GM12878 (cell line): ENCODE measurements around the gene GDAP1L1. TPM values are rescaled to one million over a fixed set of nuclear protein-coding genes. Genes with fewer than 3 reads are reported as not detected.

ENCODE experiments used
- ASH2L ChIP-seq: fragments of 300-600, 200-600 bp; sonication (generic); IDR thresholded peaks from 2 replicates; pipeline ENCODE4 v1.6.1; 2017; ENCODE audit warnings: low read depth, mild to moderate bottlenecking, borderline replicate concordance
- ATF7 ChIP-seq: fragments of 450-650 bp; IDR thresholded peaks from 2 replicates; pipeline ENCODE4 v1.6.1; 2016; ENCODE audit warnings: low read depth, mild to moderate bottlenecking
- CHD1 ChIP-seq: IDR thresholded peaks from 2 replicates; pipeline ENCODE4 v1.6.1; 2012; ENCODE audit warnings: low read depth, low read length, improper control_type of control experiment
- CHD4 ChIP-seq: fragments of 200-600 bp; sonication (generic); IDR thresholded peaks from 2 replicates; pipeline ENCODE4 v1.6.1; 2016; ENCODE audit warnings: mild to moderate bottlenecking
- EED ChIP-seq: sonication (generic); IDR thresholded peaks from 2 replicates; pipeline ENCODE4 v1.6.1; 2016; ENCODE audit warnings: antibody characterized with exemption, low read depth
- EP300 ChIP-seq, 2 experiments: fragments of 150-350 bp in 1 of 2; IDR thresholded peaks; 2 replicates each; pipeline ENCODE4 v1.6.1; 2011 to 2012; ENCODE audit warnings: low read depth in 2 of 2, low read length in 2 of 2, borderline replicate concordance in 1 of 2, improper control_type of control experiment in 1 of 2, inconsistent platforms in 1 of 2; ENCODE audit not compliant: control insufficient read depth in 1 of 2
- HDAC2 ChIP-seq: fragments of 200-600 bp; sonication (generic); IDR thresholded peaks from 2 replicates; pipeline ENCODE4 v1.6.1; 2017
- JUNB ChIP-seq: IDR thresholded peaks from 2 replicates; pipeline ENCODE4 v1.6.1; 2016; ENCODE audit warnings: antibody characterized with exemption, mild to moderate bottlenecking
- JUND ChIP-seq: IDR thresholded peaks from 2 replicates; pipeline ENCODE4 v1.6.1; 2012; ENCODE audit warnings: low read depth, mild to moderate bottlenecking, low read length, improper control_type of control experiment, moderate library complexity
- LARP7 ChIP-seq: fragments of 450-650 bp; IDR thresholded peaks from 2 replicates; pipeline ENCODE4 v1.6.1; 2017; ENCODE audit warnings: mild to moderate bottlenecking
- MEF2B ChIP-seq: fragments of 450-650 bp; IDR thresholded peaks from 2 replicates; pipeline ENCODE4 v1.6.1; 2018; ENCODE audit warnings: mild to moderate bottlenecking, moderate library complexity; ENCODE audit not compliant: partially characterized antibody, poor library complexity, severe bottlenecking
- RB1 ChIP-seq: fragments of 450-650 bp; formaldehyde crosslinking; IDR thresholded peaks from 2 replicates; pipeline ENCODE4 v1.6.1; 2017; ENCODE audit warnings: mild to moderate bottlenecking, borderline replicate concordance
- SIN3A ChIP-seq: IDR thresholded peaks from 2 replicates; pipeline ENCODE4 v1.6.1; 2012; ENCODE audit warnings: low read depth, low read length, improper control_type of control experiment
- SMAD1 ChIP-seq: fragments of 450-650 bp; IDR thresholded peaks from 2 replicates; pipeline ENCODE4 v1.6.1; 2018; ENCODE audit warnings: mild to moderate bottlenecking, low read depth; ENCODE audit not compliant: partially characterized antibody
- SMAD5 ChIP-seq: IDR thresholded peaks from 2 replicates; pipeline ENCODE4 v1.6.1; 2016; ENCODE audit warnings: antibody characterized with exemption, low read depth
- STAT3 ChIP-seq: IDR thresholded peaks from 2 replicates; pipeline ENCODE4 v1.6.1; 2011; ENCODE audit warnings: low read depth, low read length, improper control_type of control experiment
- ZBTB4 ChIP-seq: fragments of 450-650 bp; formaldehyde crosslinking; IDR thresholded peaks from 2 replicates; pipeline ENCODE4 v1.4.0; 2022; ENCODE audit warnings: mild to moderate bottlenecking, moderate library complexity
- polyA plus RNA-seq, 11 experiments: library from polyadenylated mRNA; depleted of rRNA in 4 of 11; unstranded in 6 of 11; stranded (reverse) in 5 of 11; fragments of >200 nt; fragmentation: Nextera tagmentation in 4 of 11; fragmentation: Illumina TruSeq in 1 of 11; extraction: Ambion mirVana in 4 of 11; extraction: Trizol in 1 of 11; gene quantifications; 1 replicate in 1 of 11; 2 replicates in 10 of 11; pipeline versions ENCODE4 v1.2.1 to v1.2.3, GENCODE V29; 2011 to 2016; ENCODE audit warnings: inconsistent platforms in 2 of 11, missing spikeins in 2 of 11, low read depth in 1 of 11
- total RNA-seq, 4 experiments: library from RNA; depleted of rRNA in 3 of 4; stranded (reverse); fragments of >200 nt in 3 of 4; fragmentation: Illumina TruSeq in 1 of 4; extraction: Trizol in 1 of 4; gene quantifications; 2 replicates each; pipeline versions ENCODE4 v1.2.1 to v1.2.3, GENCODE V29; 2013 to 2021
- TF ChIP-seq, protein P1 (sequence below): fragments of 150-350 bp; IDR thresholded peaks from 2 replicates; pipeline ENCODE4 v1.6.1; 2016; ENCODE audit warnings: low read depth, low read length
- TF ChIP-seq, protein P2 (sequence below): fragments of 450-650 bp; conservative IDR thresholded peaks from 2 replicates; pipeline ENCODE4 v1.6.1; 2017; ENCODE audit warnings: mild to moderate bottlenecking, moderate library complexity
- TF ChIP-seq, protein P3 (sequence below): IDR thresholded peaks from 2 replicates; pipeline ENCODE4 v1.6.1; 2011; ENCODE audit warnings: borderline replicate concordance, low read depth, mild to moderate bottlenecking, moderate library complexity, mixed read lengths, low read length; ENCODE audit not compliant: insufficient read depth; ENCODE audit errors: extremely low read length

The GDAP1L1 gene
- total and polyA plus RNA-seq, 10 of the 15 experiments (the other 5 are each of a cell fraction or from before 2014, with no cell fraction given) = 0.08 to 0.38 TPM; not detected in 8

DNA sequence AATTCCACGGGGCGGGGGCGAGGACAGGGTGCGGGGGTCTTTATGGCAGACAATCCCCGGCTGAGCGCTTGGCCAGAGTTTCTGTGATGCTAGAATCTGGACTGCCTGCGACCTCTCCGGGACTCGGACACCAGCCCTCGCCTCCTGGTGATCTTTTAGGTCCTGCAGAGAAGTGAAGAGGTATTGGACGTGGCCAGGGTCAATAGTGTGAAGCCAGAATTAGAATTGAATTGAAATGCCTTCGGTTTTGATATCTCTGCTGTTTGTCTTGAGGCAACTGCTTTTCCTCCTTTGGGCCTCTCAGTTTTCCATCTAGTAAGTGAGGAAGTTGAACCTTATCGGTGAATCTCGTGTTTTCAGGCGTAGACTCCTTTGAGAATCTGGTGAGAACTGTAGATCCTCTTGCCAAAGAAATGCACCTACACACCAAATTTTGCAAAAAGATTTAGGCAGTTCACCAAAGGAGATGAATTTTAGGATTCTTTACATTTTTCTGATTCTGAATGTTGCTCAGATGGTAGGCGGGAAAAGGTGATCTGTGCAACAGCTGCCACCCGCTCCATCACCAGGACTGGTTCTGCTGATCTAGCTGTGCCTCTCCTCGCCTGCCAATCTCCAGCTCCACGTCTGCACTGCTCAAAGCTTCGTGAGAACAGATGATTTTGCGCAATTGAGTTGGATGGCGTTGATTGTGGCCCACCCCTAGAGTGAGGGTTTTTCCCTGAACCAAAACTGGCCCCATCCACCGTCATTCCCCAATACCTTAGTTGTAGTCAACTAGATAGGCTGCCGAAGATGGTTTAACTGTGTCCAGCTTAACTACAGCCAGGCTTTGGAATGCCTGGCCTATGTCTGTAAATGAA is 35.7 kb upstream of the GDAP1L1 start (continued):
- TF ChIP-seq, protein P1, sequence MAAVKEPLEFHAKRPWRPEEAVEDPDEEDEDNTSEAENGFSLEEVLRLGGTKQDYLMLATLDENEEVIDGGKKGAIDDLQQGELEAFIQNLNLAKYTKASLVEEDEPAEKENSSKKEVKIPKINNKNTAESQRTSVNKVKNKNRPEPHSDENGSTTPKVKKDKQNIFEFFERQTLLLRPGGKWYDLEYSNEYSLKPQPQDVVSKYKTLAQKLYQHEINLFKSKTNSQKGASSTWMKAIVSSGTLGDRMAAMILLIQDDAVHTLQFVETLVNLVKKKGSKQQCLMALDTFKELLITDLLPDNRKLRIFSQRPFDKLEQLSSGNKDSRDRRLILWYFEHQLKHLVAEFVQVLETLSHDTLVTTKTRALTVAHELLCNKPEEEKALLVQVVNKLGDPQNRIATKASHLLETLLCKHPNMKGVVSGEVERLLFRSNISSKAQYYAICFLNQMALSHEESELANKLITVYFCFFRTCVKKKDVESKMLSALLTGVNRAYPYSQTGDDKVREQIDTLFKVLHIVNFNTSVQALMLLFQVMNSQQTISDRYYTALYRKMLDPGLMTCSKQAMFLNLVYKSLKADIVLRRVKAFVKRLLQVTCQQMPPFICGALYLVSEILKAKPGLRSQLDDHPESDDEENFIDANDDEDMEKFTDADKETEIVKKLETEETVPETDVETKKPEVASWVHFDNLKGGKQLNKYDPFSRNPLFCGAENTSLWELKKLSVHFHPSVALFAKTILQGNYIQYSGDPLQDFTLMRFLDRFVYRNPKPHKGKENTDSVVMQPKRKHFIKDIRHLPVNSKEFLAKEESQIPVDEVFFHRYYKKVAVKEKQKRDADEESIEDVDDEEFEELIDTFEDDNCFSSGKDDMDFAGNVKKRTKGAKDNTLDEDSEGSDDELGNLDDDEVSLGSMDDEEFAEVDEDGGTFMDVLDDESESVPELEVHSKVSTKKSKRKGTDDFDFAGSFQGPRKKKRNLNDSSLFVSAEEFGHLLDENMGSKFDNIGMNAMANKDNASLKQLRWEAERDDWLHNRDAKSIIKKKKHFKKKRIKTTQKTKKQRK = no peak
- TF ChIP-seq LARP7 (0 out of 2 replicates have a peak, but pooled peaks have one; percentile 13), CHD1 (no peak), CHD4 (no peak), RB1 (0 out of 2 replicates have a peak, but pooled peaks have one; percentile 30), ASH2L (no peak), ZBTB4 (no peak), EP300 (IDR thresholded peaks at IDR 0.05; ENCODE audit: borderline replicate concordance in 1 of 2, control insufficient read depth in 1 of 2, low read depth in 2 of 2, low read length in 2 of 2) (no peak), JUNB (no peak), SMAD5 (0 out of 2 replicates have a peak, but pooled peaks have one; percentile 3), SIN3A (no peak; the same call in 1 of the 2 replicates), MEF2B (no peak), HDAC2 (no peak), JUND (no peak), ATF7 (0 out of 2 replicates have a peak, but pooled peaks have one; percentile 46), STAT3 (no peak), EED (no peak), SMAD1 (peak; percentile 46)
- TF ChIP-seq, protein P2, sequence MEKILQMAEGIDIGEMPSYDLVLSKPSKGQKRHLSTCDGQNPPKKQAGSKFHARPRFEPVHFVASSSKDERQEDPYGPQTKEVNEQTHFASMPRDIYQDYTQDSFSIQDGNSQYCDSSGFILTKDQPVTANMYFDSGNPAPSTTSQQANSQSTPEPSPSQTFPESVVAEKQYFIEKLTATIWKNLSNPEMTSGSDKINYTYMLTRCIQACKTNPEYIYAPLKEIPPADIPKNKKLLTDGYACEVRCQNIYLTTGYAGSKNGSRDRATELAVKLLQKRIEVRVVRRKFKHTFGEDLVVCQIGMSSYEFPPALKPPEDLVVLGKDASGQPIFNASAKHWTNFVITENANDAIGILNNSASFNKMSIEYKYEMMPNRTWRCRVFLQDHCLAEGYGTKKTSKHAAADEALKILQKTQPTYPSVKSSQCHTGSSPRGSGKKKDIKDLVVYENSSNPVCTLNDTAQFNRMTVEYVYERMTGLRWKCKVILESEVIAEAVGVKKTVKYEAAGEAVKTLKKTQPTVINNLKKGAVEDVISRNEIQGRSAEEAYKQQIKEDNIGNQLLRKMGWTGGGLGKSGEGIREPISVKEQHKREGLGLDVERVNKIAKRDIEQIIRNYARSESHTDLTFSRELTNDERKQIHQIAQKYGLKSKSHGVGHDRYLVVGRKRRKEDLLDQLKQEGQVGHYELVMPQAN = peak; percentile 42; the same call in 1 of the 2 replicates
- TF ChIP-seq, protein P3, sequence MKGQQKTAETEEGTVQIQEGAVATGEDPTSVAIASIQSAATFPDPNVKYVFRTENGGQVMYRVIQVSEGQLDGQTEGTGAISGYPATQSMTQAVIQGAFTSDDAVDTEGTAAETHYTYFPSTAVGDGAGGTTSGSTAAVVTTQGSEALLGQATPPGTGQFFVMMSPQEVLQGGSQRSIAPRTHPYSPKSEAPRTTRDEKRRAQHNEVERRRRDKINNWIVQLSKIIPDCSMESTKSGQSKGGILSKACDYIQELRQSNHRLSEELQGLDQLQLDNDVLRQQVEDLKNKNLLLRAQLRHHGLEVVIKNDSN = no peak
